NCI-H82 (cell line): ENCODE measurements around the gene ELOVL5.

Experiments used
- DNase-seq: peaks from one replicate; lab custom pipeline; 2025; lab: John Stamatoyannopoulos, UW

Gene ELOVL5

GRCh38 chr6:53240139-53240538 is 108.6 kb downstream of the ELOVL5 start:
- no peak for DNase-seq

- DNase-seq = no peak
Measured at GRCh38 chr6:53239526-53239925, 109.2 kb downstream of the ELOVL5 start.

- no peak for DNase-seq
Measured at GRCh38 chr6:53238311-53238710, 110.4 kb downstream of the ELOVL5 start.

GRCh38 chr6:53236241-53236640 is 112.5 kb downstream of the ELOVL5 start:
- DNase-seq = no peak

GRCh38 chr6:53235508-53235907 is 113.2 kb downstream of the ELOVL5 start:
- no peak for DNase-seq

- DNase-seq = no peak
Measured at GRCh38 chr6:53233309-53233708, 115.4 kb downstream of the ELOVL5 start.

GRCh38 chr6:53230775-53231467 is 117.8 kb downstream of the ELOVL5 start:
- no peak for DNase-seq

- DNase-seq = no peak
Measured at GRCh38 chr6:53227847-53228246, 120.9 kb downstream of the ELOVL5 start.

GRCh38 chr6:53220605-53221004 is 128.1 kb downstream of the ELOVL5 start:
- DNase-seq = no peak
